A549 (cell line): ENCODE data around the gene ELL. TPM values are rescaled to one million over a fixed set of nuclear protein-coding genes. Genes with fewer than 3 reads are reported as not detected.

ENCODE experiments used
- ATAC-seq, 2 experiments: fragments of 200-7000 bp in 1 of 2; fragments of >200 bp in 1 of 2; cut with Nextera tagmentation in 1 of 2; cut with Tn5 transposase in 1 of 2; 3 replicates each; pipeline versions ENCODE4 v1.8.0 to v1.9.1; 2018 to 2020; ENCODE audit warnings: mild to moderate bottlenecking in 1 of 2, moderate library complexity in 1 of 2
- CTCF ChIA-PET: fragments of 300-600 bp; sonication (Branson Sonifier 250); formaldehyde crosslinking; extraction: SDS; loops from one replicate; lab custom pipeline; 2021; ENCODE audit warnings: antibody characterized with exemption, inconsistent platforms; lab: Yijun Ruan, JAX
- POLR2A ChIA-PET: fragments of 350-600 bp; formaldehyde crosslinking; extraction: SDS; loops from one replicate; lab custom pipeline; 2021; ENCODE audit warnings: antibody characterized with exemption, inconsistent platforms; lab: Yijun Ruan, JAX
- DNase-seq, 2 experiments: peaks; one replicate each; pipeline versions ENCODE4 v3.0.0 to v3.0.0-alpha.2; 2011 to 2016; ENCODE audit warnings: low read depth in 1 of 2, low spot score in 1 of 2
- FAIRE-seq: peaks from 2 replicates; lab custom pipeline; 2011; peaks lifted over from hg19 to GRCh38; lab: Jason Lieb, UNC
- H3K27ac ChIP-seq, 2 experiments: fragments of >200 bp; sonication (Bioruptor Twin); formaldehyde crosslinking; 3 replicates each; pipeline ENCODE4 v1.5.1; 2016 to 2017
- H3K4me1 ChIP-seq: fragments of >200 bp; sonication (Bioruptor Twin); formaldehyde crosslinking; 3 replicates; pipeline ENCODE4 v1.6.1; 2016
- H3K4me2 ChIP-seq: fragments of >200 bp; sonication (Bioruptor Twin); formaldehyde crosslinking; 3 replicates; pipeline ENCODE4 v1.6.1; 2016
- H3K4me3 ChIP-seq: fragments of >200 bp; sonication (Bioruptor Twin); formaldehyde crosslinking; 3 replicates; pipeline ENCODE4 v1.5.1; 2016
- H3K9me3 ChIP-seq: fragments of >200 bp; sonication (Bioruptor Twin); formaldehyde crosslinking; 3 replicates; pipeline ENCODE4 v1.6.1; 2016
- ATOH8 ChIP-seq: fragments of 250-450 bp; sonication (Bioruptor Pico); IDR thresholded peaks from 2 replicates; pipeline ENCODE4 v1.5.0; 2020; ENCODE audit warnings: low read depth, mild to moderate bottlenecking, moderate library complexity
- BCL3 ChIP-seq: fragments of >200 bp; sonication (Bioruptor Twin); formaldehyde crosslinking; IDR thresholded peaks from 3 replicates; pipeline ENCODE4 v1.6.1; 2016
- CBX2 ChIP-seq: fragments of 200-600 bp; sonication (generic); IDR thresholded peaks from 2 replicates; pipeline ENCODE4 v1.6.1; 2016; ENCODE audit warnings: low read depth, mild to moderate bottlenecking, borderline replicate concordance
- CBX8 ChIP-seq: fragments of 200-600 bp; sonication (generic); IDR thresholded peaks from 2 replicates; pipeline ENCODE4 v1.6.1; 2016
- E2F6 ChIP-seq: IDR thresholded peaks from 2 replicates; pipeline ENCODE4 v1.6.1; 2012; ENCODE audit warnings: low read depth, borderline replicate concordance
- EHMT2 ChIP-seq: fragments of 200-600 bp; sonication (generic); IDR thresholded peaks from 2 replicates; pipeline ENCODE4 v1.6.1; 2016; ENCODE audit warnings: antibody characterized with exemption, low read depth, mild to moderate bottlenecking, moderate library complexity
- EP300 ChIP-seq, 2 experiments: fragments of >200 bp; sonication (Bioruptor Twin); formaldehyde crosslinking; IDR thresholded peaks; 2 replicates in 1 of 2; 3 replicates in 1 of 2; pipeline ENCODE4 v1.6.1; 2016 to 2017
- ESRRA ChIP-seq: fragments of 150-350 bp; IDR thresholded peaks from 2 replicates; pipeline ENCODE4 v1.6.1; 2014; ENCODE audit warnings: mild to moderate bottlenecking, low read length, borderline replicate concordance
- FOSB ChIP-seq: fragments of 250-450 bp; sonication (Bioruptor Pico); IDR thresholded peaks from 2 replicates; pipeline ENCODE4 v1.5.0; 2020; ENCODE audit warnings: mild to moderate bottlenecking, moderate library complexity
- GATA3 ChIP-seq: IDR thresholded peaks from 2 replicates; pipeline ENCODE4 v1.6.1; 2012; ENCODE audit warnings: borderline replicate concordance
- HDAC2 ChIP-seq: fragments of 200-600 bp; sonication (generic); IDR thresholded peaks from 2 replicates; pipeline ENCODE4 v1.6.1; 2016
- HMGXB4 ChIP-seq: fragments of 250-450 bp; sonication (Bioruptor Pico); IDR thresholded peaks from 2 replicates; pipeline ENCODE4 v1.5.0; 2021; ENCODE audit warnings: mild to moderate bottlenecking, moderate library complexity, borderline replicate concordance
- HOXA7 ChIP-seq: fragments of 250-450 bp; sonication (Bioruptor Pico); IDR thresholded peaks from 2 replicates; pipeline ENCODE4 v1.5.0; 2020; ENCODE audit warnings: mild to moderate bottlenecking, moderate library complexity
- HOXB13 ChIP-seq: fragments of 250-450 bp; sonication (Bioruptor Pico); IDR thresholded peaks from 2 replicates; pipeline ENCODE4 v1.5.0; 2020; ENCODE audit warnings: low read depth, mild to moderate bottlenecking, moderate library complexity
- HOXB5 ChIP-seq: fragments of 250-450 bp; sonication (Bioruptor Pico); IDR thresholded peaks from 2 replicates; pipeline ENCODE4 v1.5.0; 2020; ENCODE audit warnings: mild to moderate bottlenecking, moderate library complexity
- JUN ChIP-seq, 2 experiments: fragments of >200 bp; sonication (Bioruptor Twin); formaldehyde crosslinking; IDR thresholded peaks; 2 replicates in 1 of 2; 3 replicates in 1 of 2; pipeline ENCODE4 v1.6.1; 2016 to 2017
- KDM1A ChIP-seq: fragments of 200-600 bp; sonication (generic); IDR thresholded peaks from 2 replicates; pipeline ENCODE4 v1.6.1; 2016; ENCODE audit warnings: low read depth, mild to moderate bottlenecking
- MAX ChIP-seq: IDR thresholded peaks from 2 replicates; pipeline ENCODE4 v1.6.1; 2012
- PBX3 ChIP-seq: IDR thresholded peaks from 2 replicates; pipeline ENCODE4 v1.6.1; 2012
- PHF8 ChIP-seq: fragments of 200-600 bp; sonication (generic); IDR thresholded peaks from 2 replicates; pipeline ENCODE4 v1.6.1; 2016; ENCODE audit warnings: low read depth, mild to moderate bottlenecking, antibody characterized with exemption, moderate library complexity, borderline replicate concordance
- POLR2A ChIP-seq: IDR thresholded peaks from 2 replicates; pipeline ENCODE4 v1.6.1; 2012; ENCODE audit warnings: mild to moderate bottlenecking, low read length
- POLR2AphosphoS2 ChIP-seq: conservative IDR thresholded peaks from 2 replicates; pipeline ENCODE4 v1.6.1; 2012; ENCODE audit warnings: low read length, improper control_type of control experiment, inconsistent platforms
- RARB ChIP-seq: fragments of 250-450 bp; sonication (Bioruptor Pico); IDR thresholded peaks from 2 replicates; pipeline ENCODE4 v1.8.0; 2021; ENCODE audit warnings: mild to moderate bottlenecking, moderate library complexity
- SREBF2 ChIP-seq: fragments of 450-650 bp; IDR thresholded peaks from 2 replicates; pipeline ENCODE4 v1.6.1; 2014; ENCODE audit warnings: mild to moderate bottlenecking, moderate library complexity
- TFCP2L1 ChIP-seq: fragments of 250-450 bp; sonication (Bioruptor Pico); IDR thresholded peaks from 2 replicates; pipeline ENCODE4 v1.5.0; 2021; ENCODE audit warnings: mild to moderate bottlenecking
- ZC3H11A ChIP-seq: fragments of 450-650 bp; IDR thresholded peaks from 2 replicates; pipeline ENCODE4 v1.6.1; 2014; ENCODE audit warnings: antibody characterized with exemption, mild to moderate bottlenecking
- ZFP36 ChIP-seq: fragments of 450-650 bp; IDR thresholded peaks from 2 replicates; pipeline ENCODE4 v1.6.1; 2014; ENCODE audit warnings: borderline replicate concordance; ENCODE audit not compliant: partially characterized antibody
- ZNF302 ChIP-seq: fragments of 250-450 bp; sonication (Bioruptor Pico); IDR thresholded peaks from 2 replicates; pipeline ENCODE4 v1.9.0; 2021; ENCODE audit warnings: inconsistent platforms, mild to moderate bottlenecking, moderate library complexity
- WGBS: methylation state at CpG from one replicate; pipeline ENCODE4 v1.1.6; 2017; ENCODE audit errors: missing lambda C conversion rate; 5-methylcytosine and 5-hydroxymethylcytosine counted together
- polyA plus RNA-seq, 4 experiments: library from polyadenylated mRNA; depleted of rRNA in 3 of 4; stranded (reverse); fragments of >200 nt; fragmentation: RNase III in 1 of 4; extraction: RNeasy Plus Mini Kit Qiagen cat#74134 plus additional on column Dnase treatment in 1 of 4; gene quantifications; 2 replicates in 3 of 4; 3 replicates in 1 of 4; pipeline ENCODE4 v1.2.3, GENCODE V29; 2011 to 2017

The ELL gene
- polyA plus RNA-seq, 2 of the 4 experiments (the other 2 are of a cell fraction): 1.6 to 3.6 TPM

GRCh38 chr19:18417250-18418028, 104.4 kb downstream of the ELL start:
- CTCF ChIA-PET: interaction anchor here (0.6 to 9.4 kb wide), 6 partner anchors 16 to 78 kb away, joined by 3 to 109 read pairs (median 8); no protein-coding TSS in a partner anchor
- WGBS: 0% methylated on average over 5 of the region's 53 CpGs

GRCh38 chr19:18416778-18417249, 105.1 kb downstream of the ELL start:
- H3K27ac ChIP-seq: peak overlapping the region; percentile 96 to 100
- H3K4me3 ChIP-seq: peak overlapping the region; percentile 49
- H3K4me2 ChIP-seq: peak overlapping the region; percentile 93
- FAIRE-seq (no peak), DNase-seq (peak in 1 of 2 experiments; percentile 91), ATAC-seq (peak; percentile 63 to 77)
- 0% methylated on average over 12 of the region's 44 CpGs for WGBS
- H3K9me3 ChIP-seq: no peaks in the 10 kb centered on the region
- ChIA-PET POLR2A (interaction anchor here (0.7 to 4.8 kb wide), 8 partner anchors 15 to 173 kb away, joined by 3 to 28 read pairs (median 6); partner anchors contain the start of genes GDF15 and JUND), CTCF (interaction anchor here (1.0 to 9.4 kb wide), 6 partner anchors 16 to 77 kb away, joined by 3 to 109 read pairs (median 8); no protein-coding TSS in a partner anchor)
- peaks cover 56% of the 10 kb centered on the region for H3K4me1 ChIP-seq
- no peak for TF ChIP-seq BCL3
- peak; percentile 71; the same call in 1 of the 2 replicates for TF ChIP-seq ATOH8 (CRISPR knock-in tag)
- TF ChIP-seq PHF8: no peak
- TF ChIP-seq POLR2AphosphoS2: no peak
- TF ChIP-seq PBX3: no peak
- no peak for TF ChIP-seq ZNF302 (CRISPR knock-in tag)
- no peak for TF ChIP-seq ZC3H11A
- no peak for TF ChIP-seq EP300 (IDR thresholded peaks at IDR 0.05)
- peak; percentile 64; the same call in 1 of the 2 replicates for TF ChIP-seq FOSB (CRISPR knock-in tag)
- no peak for TF ChIP-seq SREBF2
- no peak for TF ChIP-seq HMGXB4 (CRISPR knock-in tag)
- TF ChIP-seq MAX: peak; percentile 82
- peak; percentile 62; the same call in 1 of the 2 replicates for TF ChIP-seq HOXA7
- TF ChIP-seq JUN (IDR thresholded peaks at IDR 0.05): no peak; a peak in 1 of 5 replicates
- peak; percentile 78; the same call in 1 of the 2 replicates for TF ChIP-seq HOXB5
- TF ChIP-seq TFCP2L1: no peak; the same call in 1 of the 2 replicates
- TF ChIP-seq HDAC2: no peak
- TF ChIP-seq EHMT2: no peak

More at GRCh38 chr19:18417250-18418028, 104.4 kb downstream of the ELL start:
- Histone ChIP-seq H3K4me3 (peak overlapping the region; percentile 49), H3K4me1 (peaks cover 56% of the 10 kb centered on the region), H3K27ac (peak overlapping the region; percentile 96 to 100), H3K4me2 (peak overlapping the region; percentile 93), H3K9me3 (no peaks in the 10 kb centered on the region)
- POLR2A ChIA-PET: interaction anchor here (0.7 to 4.8 kb wide), 6 partner anchors 16 to 172 kb away, joined by 3 to 28 read pairs (median 6); partner anchors contain the start of gene GDF15
- FAIRE-seq: no peak
- peak; percentile 40 to 70 for ATAC-seq
- TF ChIP-seq ESRRA: no peak
- TF ChIP-seq E2F6: peak; percentile 80
- TF ChIP-seq JUN (IDR thresholded peaks at IDR 0.05): peak; percentile 33 to 45; a peak in 2 of 5 replicates
- 0 out of 2 replicates have a peak, but pooled peaks have one; percentile 22 for TF ChIP-seq POLR2A
- TF ChIP-seq KDM1A: peak; percentile 68; the same call in 1 of the 2 replicates
- TF ChIP-seq POLR2AphosphoS2: no peak
- peak; percentile 75 for TF ChIP-seq ZFP36
- no peak for TF ChIP-seq CBX2
- 0 out of 2 replicates have a peak, but pooled peaks have one; percentile 43 for TF ChIP-seq HOXB13 (CRISPR knock-in tag)
- TF ChIP-seq PBX3: no peak
- TF ChIP-seq GATA3: no peak
- peak; percentile 41; the same call in 1 of the 2 replicates for TF ChIP-seq RARB (CRISPR knock-in tag)
- no peak for TF ChIP-seq CBX8
- TF ChIP-seq HDAC2: peak; percentile 54; the same call in 1 of the 2 replicates
- peak in 1 of 2 experiments; percentile 79 for DNase-seq
